CD4-positive, alpha-beta T cell treated with Interleukin-1 beta for 1 hour (primary cell): Measurements from ENCODE around the gene OR2M3.
"Not testable (repeated sequence)": the region's sequence is repeated elsewhere in the genome, so short reads cannot be mapped to it uniquely, and the experiment has no call there.

ENCODE experiments used
- DNase-seq, 2 donors: peaks; one replicate each; pipeline ENCODE4 v3.0.0-alpha.2; 2020 to 2022

The OR2M3 gene, protein sequence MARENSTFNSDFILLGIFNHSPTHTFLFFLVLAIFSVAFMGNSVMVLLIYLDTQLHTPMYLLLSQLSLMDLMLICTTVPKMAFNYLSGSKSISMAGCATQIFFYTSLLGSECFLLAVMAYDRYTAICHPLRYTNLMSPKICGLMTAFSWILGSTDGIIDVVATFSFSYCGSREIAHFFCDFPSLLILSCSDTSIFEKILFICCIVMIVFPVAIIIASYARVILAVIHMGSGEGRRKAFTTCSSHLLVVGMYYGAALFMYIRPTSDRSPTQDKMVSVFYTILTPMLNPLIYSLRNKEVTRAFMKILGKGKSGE

DNA sequence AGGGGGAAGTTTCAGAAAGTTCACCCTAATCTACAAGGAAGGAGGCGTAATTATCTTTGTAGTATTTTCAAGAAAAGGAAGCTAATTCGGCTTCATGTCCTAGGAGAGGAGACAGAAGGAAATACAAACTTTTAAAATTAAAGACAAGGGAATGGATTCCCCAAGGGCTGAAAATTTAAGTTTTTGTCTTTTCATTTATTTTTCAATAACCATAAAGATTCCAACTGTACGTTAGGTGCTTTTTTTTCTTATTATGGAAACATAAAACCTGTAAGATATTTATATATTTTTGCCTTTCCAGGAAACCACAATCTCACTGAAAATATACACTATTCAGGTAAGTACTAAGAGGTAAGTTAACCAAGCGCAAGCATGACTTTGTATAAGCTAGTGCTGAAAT, at the start of gene OR2M3:
Gene OR2M3, plus strand, starts transcription at position 301 of the 400 bp plus-strand sequence. CDS start 5,803 bp downstream, outside the sequence.
- DNase-seq = no peak

DNA sequence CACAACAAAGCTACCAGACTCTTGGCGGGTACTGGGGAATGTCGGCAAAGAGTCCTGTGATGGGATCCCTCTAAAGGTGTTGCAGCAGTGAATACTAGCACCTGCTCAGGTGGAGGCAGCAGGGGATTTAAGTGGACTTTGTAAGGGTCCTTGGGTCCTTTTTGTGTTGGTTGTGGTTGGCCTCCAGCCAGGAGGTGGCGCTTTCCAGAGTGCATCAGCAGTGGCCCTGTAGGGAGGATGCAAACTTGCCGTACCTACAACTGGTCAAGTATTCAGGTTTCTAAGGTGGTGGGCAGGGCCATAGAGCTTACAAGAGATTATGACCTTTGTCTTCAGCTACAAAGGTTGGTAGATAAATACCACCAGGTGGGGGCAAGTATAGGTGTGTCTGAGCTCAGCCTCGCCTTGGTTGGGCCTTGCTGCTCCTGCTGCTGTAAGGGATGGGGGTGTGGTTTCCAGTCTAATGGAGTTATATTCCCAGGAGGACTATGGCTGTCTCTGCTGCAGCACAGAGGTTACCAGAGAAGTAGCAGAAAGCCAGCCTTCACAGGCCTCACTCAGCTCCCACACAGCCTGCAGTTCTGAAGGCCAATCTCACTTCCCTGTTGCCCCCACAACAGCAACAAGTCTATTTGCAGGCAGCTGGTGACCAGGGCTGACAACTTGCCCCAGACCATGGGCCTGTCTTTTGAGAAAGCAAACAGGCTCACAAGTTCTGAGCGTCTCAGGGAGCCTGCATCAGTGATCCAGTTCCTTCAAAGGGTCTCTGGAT, 44.8 kb upstream of the OR2M3 start:
- no peak for DNase-seq

DNA sequence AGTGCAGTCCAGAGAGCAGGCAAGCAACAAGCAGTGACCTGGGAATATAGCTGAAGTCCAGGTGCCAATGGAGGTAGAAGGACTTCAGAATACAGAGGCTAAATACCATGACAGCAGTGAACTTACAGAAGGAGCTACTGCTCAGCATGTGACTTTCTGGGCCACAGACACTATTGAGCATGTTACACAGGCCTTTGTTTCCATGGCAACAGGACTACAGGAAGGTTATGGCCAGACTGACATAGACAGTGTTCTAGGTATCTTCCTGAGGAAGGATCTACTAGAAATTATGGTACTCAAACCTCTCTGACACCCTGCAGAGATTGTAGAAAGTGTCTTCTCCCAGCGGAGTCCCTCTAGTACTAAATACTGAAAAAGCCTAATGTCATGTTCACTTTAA, 41.1 kb upstream of the OR2M3 start:
- no peak for DNase-seq

DNA sequence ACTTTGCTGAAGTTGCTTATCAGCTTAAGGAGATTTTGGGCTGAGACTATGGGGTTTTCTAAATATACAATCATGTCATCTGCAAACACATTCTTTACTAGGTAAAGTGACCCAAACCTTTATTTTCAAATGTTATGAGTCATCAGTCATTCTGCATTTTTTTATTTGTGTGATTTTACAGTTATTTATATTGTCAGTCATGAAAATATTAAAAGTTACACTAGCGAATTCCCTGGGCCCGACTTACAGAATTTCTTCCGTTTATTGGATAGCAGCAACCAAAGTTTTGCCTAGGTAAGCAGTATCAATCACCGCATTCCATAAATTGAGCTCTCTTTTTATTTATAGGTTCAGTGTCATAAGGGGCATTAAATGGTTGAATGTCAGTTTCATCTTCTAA, 38.3 kb upstream of the OR2M3 start:
- DNase-seq = no peak

DNA sequence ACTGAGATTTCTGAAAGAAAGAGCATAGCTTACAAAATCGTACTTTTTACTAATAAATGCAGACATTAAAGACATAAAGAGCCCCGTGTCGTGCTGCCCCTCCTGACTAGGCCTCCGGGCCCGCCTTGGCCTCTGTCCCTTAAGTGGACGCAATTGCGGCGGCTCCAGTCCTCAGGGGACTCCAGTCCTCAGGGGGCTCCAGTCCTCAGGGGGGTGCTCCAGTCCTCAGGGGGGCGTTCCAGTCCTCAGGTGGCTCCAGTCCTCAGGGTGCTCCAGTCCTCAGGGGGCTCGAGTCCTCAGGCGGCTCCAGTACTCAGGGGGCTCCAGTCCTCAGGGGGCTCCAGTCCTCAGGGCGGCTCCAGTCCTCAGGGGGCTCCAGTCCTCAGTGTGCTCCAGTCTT, 33.0 kb upstream of the OR2M3 start:
- no peak for DNase-seq

DNA sequence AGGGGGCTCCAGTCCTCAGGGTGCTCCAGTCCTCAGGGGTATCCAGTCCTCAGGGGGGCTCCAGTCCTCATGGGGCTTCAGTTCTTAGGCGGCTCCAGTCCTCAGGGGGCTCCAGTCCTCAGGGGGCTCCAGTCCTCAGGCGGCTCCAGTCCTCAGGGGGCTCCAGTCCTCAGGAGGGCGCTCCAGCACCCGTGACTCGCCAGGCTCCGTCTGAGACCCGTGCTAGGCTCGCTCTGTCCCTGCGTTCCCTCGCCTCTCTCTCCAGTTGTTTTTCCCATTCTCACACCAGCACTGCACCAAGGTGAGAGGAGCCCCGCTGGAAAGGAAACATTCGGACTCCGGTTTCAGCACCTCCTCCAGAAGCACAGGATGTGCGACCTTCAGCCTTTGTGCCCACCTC, 31.9 kb upstream of the OR2M3 start:
- no peak for DNase-seq

DNA sequence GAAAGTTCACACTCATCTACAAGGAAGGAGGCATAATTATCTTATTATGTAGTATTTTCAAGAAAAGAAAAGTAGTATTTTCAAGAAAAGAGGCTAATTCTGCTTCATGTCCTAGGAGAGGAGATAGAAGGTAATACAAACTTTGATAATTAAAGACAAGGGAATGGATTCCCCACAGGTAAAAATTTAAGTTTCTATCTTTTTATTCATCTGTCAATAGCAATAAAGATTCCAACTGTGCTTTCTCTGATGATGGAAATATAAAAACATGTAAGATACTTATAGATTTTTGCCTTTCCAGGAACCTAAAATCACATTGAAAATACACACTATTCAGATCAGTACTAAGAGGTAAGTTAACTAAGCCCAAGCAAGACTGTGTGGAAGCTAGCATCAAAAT, 22.5 kb upstream of the OR2M3 start, which contains the start of gene OR2M2:
Gene OR2M2, plus strand, starts transcription at position 301 of the 400 bp plus-strand sequence. CDS start 5,165 bp downstream, outside the sequence.
- no peak for DNase-seq

DNA sequence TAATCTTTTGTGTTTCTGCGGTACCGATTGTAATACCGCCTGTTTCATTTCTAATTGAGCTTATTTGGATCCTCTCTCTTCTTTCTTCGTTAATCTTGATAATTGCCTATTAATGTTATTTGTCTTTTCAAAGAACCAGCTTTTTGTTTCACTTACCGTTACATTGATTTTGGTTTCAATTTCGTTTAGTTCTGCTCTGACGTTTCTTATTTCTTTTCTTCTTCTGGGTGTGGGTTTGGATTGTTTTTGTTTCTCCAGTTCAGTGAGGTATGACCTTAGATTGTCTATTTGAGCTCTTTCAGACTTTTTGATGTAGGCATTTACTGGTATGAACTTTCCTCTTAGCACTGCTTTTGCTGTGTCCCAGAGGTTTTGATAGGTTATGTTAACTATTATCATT, 13.1 kb upstream of the OR2M3 start:
- DNase-seq = no peak

DNA sequence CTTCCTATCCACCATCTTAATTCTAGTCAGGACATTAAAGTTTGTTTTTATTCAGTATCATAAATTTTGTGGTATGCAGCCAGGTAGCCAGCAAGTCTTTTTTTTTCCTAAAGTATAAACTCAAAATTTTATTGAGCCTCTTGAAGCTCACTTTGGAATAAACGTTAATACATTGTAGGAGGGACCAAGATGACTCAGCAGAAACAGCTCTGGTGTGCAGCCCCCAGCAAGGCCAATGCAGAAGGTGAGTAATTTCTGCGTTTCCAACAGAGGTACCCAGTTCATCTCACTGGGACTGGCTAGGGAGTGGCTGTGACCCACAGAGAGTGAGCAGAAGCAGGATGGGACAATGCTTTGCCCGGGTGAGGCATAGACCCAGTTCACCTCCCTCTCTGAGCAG, 9.7 kb upstream of the OR2M3 start:
- DNase-seq = no peak

DNA sequence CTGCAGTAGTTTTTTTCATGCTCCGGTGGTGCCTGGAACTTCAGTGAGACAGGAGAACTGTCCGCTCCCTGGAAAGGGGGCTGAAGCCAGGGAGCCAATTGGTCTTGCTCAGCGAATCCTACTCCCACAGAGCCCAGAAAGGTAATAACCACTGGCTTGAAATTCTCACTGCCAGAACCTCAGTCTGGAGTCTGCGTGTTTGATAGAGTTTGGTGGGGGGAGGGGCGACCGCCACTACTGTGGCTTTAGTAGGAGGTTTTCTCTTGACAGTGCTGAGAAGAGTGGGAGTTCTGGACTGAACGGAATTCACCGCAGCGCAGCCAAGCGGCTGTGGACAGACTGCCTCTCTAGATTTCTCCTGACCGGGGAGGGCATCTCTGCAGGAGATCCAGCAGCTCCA, 8.0 kb upstream of the OR2M3 start:
- no peak for DNase-seq

DNA sequence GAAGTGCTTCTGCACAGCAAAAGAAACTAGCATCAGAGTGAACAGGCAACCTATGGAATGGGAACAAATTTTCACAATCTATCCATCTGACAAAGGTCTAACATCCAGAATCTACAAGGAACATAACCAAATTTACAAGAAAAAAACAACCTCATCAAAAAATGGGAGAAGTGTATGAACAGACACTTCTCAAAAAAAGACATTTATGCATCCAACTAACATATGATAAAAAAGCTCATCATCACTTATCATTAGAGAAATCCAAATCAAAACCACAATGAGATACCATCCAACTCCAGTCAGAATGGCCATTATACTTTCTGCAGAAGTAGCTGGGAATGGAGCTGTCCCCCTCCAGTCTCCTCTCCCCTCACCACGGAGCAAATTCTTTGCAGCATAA, 2.9 kb upstream of the OR2M3 start:
- DNase-seq = no peak

DNA sequence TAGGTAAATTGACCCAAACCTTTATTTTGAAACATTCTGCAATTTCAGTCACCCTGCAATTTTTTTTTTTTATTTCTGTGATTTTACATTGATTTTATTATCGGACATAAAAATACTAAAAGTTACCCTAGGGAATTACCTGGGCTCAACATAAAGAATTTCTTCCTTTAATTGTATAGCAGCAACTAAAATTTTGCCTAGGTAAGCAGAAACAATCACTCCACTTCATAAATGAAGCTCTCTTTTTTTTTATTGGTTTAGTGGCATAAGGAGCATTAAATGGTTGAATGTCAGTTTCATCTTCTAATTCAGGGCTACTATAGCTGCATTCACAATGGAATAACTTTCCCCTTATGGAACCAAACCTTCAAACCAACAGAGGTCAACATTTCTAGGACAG, 18.8 kb downstream of the OR2M3 start:
- no peak for DNase-seq

DNA sequence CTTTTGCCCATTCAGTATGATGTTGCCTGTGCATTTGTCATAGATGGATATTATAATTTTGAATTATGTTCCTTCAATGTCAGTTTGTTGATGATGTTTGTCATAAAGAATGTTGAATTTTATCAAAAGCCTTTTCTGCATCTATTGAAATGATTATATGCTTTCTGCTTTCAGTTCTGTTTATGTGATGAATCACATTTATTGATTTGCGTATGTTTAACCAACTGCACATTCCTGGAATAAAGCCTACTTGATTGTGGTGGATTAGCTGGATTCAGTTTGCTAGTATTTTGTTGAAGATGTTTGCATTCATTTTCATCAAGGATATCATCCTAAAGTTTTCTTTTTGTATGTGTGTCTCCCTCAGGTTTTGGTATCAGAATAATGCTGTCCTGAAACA, 28.5 kb downstream of the OR2M3 start:
- DNase-seq = no peak

DNA sequence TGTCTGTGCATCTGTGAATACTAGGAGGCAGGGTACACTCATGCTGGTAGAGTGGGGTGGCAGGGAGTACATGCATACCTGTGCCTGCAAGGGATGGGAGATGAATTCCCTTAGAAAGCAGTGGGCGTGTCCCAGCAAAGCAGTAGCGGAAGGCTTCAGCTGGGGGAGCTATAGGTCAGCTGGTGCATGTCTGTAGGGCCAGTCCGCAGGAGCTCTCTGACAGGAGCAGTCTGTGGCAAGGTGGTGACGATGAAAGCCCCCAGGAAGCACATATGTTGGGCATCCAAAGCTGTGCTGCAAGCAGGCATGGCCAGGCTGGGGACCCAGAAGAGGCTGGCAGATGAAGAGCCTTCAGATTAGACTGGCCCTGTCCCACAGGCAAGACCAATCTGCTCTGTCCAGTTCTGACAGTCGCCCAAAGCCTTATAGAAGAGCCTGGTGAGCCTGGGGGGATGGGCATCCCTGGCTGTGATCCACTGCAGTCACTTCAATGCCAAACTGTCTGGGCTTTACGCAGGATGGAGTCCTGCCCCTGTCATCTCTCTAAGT, 32.4 kb downstream of the OR2M3 start:
- DNase-seq = no peak

DNA sequence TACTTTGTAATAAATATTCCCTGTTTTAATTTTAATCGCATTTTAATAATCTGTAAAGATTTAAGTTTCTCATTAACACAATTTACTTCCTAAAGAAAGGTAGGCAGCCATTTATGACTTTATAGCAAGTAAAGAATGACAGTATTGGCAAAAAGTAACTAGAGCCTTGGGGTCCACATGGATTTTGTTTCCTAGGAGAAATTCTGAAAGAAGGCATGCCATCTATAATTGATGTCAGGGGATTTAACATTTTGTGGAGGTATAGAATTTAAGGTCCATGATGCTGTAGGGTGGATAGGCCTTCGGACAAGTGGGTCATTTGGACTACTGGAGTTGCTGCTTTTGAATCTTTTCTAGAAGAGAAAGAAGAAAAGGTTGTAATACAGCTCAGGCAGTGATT, 34.1 kb downstream of the OR2M3 start, which contains the start of gene OR2M4:
Gene OR2M4, plus strand, starts transcription at position 301 of the 400 bp plus-strand sequence. CDS start 7,512 bp downstream, outside the sequence.
- no peak for DNase-seq

DNA sequence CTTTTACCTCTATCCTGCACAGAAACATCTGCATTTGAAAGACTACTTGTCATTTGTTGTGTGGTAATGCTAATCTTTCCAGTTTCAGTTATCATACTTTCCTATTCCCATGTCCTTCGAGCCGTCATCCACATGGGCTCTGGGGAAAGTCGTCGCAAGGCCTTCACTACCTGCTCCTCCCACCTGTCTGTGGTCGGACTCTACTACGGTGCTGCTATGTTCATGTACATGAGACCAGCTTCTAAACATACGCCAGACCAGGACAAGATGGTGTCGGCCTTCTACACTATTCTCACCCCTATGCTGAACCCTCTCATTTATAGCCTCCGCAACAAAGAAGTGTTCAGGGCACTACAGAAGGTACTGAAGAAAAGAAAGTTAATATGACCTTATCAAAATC, 42.4 kb downstream of the OR2M3 start:
- no peak for DNase-seq

DNA sequence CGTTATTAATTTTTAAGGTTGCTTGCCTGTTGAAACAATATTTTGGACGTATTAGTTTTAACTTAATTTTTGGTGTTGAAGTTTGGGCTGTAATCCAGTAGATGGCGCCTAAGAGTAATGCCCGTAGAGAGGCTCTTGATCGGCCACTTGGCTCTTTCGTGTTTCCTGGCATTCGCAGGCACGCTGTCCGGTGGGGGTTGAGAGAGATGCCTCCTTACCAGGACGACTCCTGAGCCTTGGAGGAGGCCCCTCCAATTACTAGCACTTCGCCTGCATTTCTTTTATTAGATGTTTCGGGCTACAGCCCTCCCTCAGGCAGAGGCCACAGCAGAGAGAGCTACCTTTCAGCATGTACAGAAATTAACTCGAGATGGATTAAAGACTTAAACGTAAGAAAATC, 46.1 kb downstream of the OR2M3 start:
- DNase-seq = peak; percentile 7 to 34

DNA sequence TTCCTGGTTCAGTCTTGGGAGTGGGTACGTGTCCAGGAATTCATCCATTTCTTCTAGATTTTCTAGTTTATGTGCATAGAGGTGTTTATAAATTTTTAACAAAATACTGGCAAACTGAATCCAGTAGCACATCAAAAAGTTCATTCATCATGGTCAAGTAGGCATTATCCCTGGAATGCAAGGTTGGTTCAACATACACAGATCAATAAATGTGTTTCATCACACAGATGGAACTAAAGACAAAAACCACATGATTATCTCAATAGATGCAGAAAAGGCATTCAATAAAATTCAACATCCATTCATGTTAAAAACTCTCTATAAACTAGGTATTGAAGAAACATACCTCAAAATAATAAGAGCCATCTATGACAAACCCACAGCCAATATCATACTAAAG, 62.2 kb downstream of the OR2M3 start:
- not testable (repeated sequence) for DNase-seq
